ENCODE data around the gene MRGPRF. TPM values are rescaled to one million over a fixed set of nuclear protein-coding genes. Genes with fewer than 3 reads are reported as not detected.

Gene MRGPRF
- total RNA-seq, 4 donors from 2014 or later, result 8.8 to 18.6 (median 10.9) TPM

GRCh38 chr11:68977781-68978625, 35.0 kb downstream of the MRGPRF start:
- no peak for TF ChIP-seq CTCF (IDR thresholded peaks at IDR 0.05; ENCODE audit: low read depth)

GRCh38 chr11:68976563-68976962, 36.5 kb downstream of the MRGPRF start:
- TF ChIP-seq CTCF (IDR thresholded peaks at IDR 0.05; ENCODE audit: low read depth), result no peak

GRCh38 chr11:68976095-68976494, 37.0 kb downstream of the MRGPRF start:
- TF ChIP-seq CTCF (IDR thresholded peaks at IDR 0.05; ENCODE audit: low read depth), result no peak

GRCh38 chr11:68974421-68975194, 38.4 kb downstream of the MRGPRF start:
- no peak for TF ChIP-seq CTCF (IDR thresholded peaks at IDR 0.05; ENCODE audit: low read depth)

- no peak for TF ChIP-seq CTCF (IDR thresholded peaks at IDR 0.05; ENCODE audit: low read depth)
These were observed 39.8 kb downstream of the MRGPRF start for GRCh38 chr11:68973219-68973618.

GRCh38 chr11:68970921-68971636, 42.0 kb downstream of the MRGPRF start:
- no peak for TF ChIP-seq CTCF (IDR thresholded peaks at IDR 0.05; ENCODE audit: low read depth)

- TF ChIP-seq CTCF (IDR thresholded peaks at IDR 0.05; ENCODE audit: low read depth), result no peak
These were observed 43.7 kb downstream of the MRGPRF start for GRCh38 chr11:68969386-68969785.
